Heart left ventricle (tissue), 16 donors: Measurements from ENCODE around the gene TMEM272. TPM values are rescaled to one million over a fixed set of nuclear protein-coding genes. Genes with fewer than 3 reads are reported as not detected.

Experiments
- ATAC-seq, 4 donors: fragments of 200-7000 bp; cut with Tn5 transposase; one replicate each; pipeline ENCODE4 v1.9.1; 2020 to 2022; ENCODE audit warnings: moderate library complexity in 4 of 4, mild to moderate bottlenecking in 3 of 4, moderate number of reproducible peaks in 1 of 4
- DNase-seq, 5 donors: peaks; one replicate each; pipeline ENCODE4 v3.0.0-alpha.2; 2020
- H3K27ac ChIP-seq, 12 donors: fragments of 200-600 bp; sonication (generic) in 4 of 12; one replicate each; pipeline versions ENCODE4 v1.5.0 to v1.8.0; 2016 to 2022; ENCODE audit warnings: mild to moderate bottlenecking in 2 of 12
- H3K27me3 ChIP-seq, 9 donors: fragments of 200-600 bp; sonication (generic) in 2 of 9; one replicate each; pipeline versions ENCODE4 v1.5.1 to v1.8.0; 2016 to 2022; ENCODE audit warnings: mild to moderate bottlenecking in 3 of 9
- H3K36me3 ChIP-seq, 9 donors: fragments of 200-600 bp; sonication (generic) in 2 of 9; one replicate each; pipeline versions ENCODE4 v1.5.0 to v1.8.0; 2018 to 2022; ENCODE audit warnings: mild to moderate bottlenecking in 2 of 9
- H3K4me1 ChIP-seq, 12 donors: fragments of 200-600 bp; sonication (generic) in 4 of 12; one replicate each; pipeline versions ENCODE4 v1.5.0 to v1.8.0; 2016 to 2022; ENCODE audit warnings: mild to moderate bottlenecking in 3 of 12
- H3K4me3 ChIP-seq, 12 donors: fragments of 200-600 bp; sonication (generic) in 4 of 12; one replicate each; pipeline versions ENCODE4 v1.5.0 to v1.8.0; 2017 to 2022; ENCODE audit warnings: mild to moderate bottlenecking in 9 of 12, moderate library complexity in 4 of 12
- H3K9me3 ChIP-seq, 12 donors: fragments of 200-600 bp; sonication (generic) in 4 of 12; one replicate each; pipeline versions ENCODE4 v1.5.0 to v1.8.0; 2016 to 2022; ENCODE audit warnings: mild to moderate bottlenecking in 1 of 12
- CTCF ChIP-seq, 12 donors: fragments of 200-600 bp; sonication (generic) in 4 of 12; IDR thresholded peaks; one replicate each; pipeline versions ENCODE4 v1.5.0 to v1.8.0; 2018 to 2022; ENCODE audit warnings: antibody characterized with exemption in 12 of 12, mild to moderate bottlenecking in 5 of 12
- POLR2A ChIP-seq, 2 donors: fragments of 450-650 bp; IDR thresholded peaks; one replicate each; pipeline ENCODE4 v1.6.1; 2017; ENCODE audit warnings: antibody characterized with exemption in 2 of 2, mild to moderate bottlenecking in 2 of 2, moderate library complexity in 2 of 2
- WGBS, 4 donors: extraction: QIAGEN DNeasy Blood & Tissue Kit in 2 of 4; methylation state at CpG; one replicate each; pipeline versions ENCODE4 v1.1.5 to v1.1.7; 2013 to 2018; 5-methylcytosine and 5-hydroxymethylcytosine counted together
- intact Hi-C, 10 donors: fragments of 100-400 bp; cut with DNase I; formaldehyde crosslinking; loops; one replicate each; pipeline versions ENCODE4 v1.11.1 to v1.14.2; 2022
- polyA plus RNA-seq, 2 donors: library from polyadenylated mRNA; stranded (reverse); fragments of 200-250 nt; gene quantifications; one replicate each; pipeline ENCODE4 v1.2.3, GENCODE V29; 2013
- total RNA-seq, 9 donors: library from RNA; depleted of rRNA in 2 of 9; stranded (reverse); fragments of >200 nt in 2 of 9; fragmentation: NEBNext Ultra II Directional in 3 of 9; extraction: Animal tissue kit (Norgen Biotek cat#: 25700) in 3 of 9; gene quantifications; one replicate each; pipeline versions ENCODE4 v1.1.0 to v1.2.4, GENCODE V29; 2016 to 2023
- donor health status: ischemic (EF 13 %, LVEDD 7.1; RV severe dilation, severe dysfunction).
- donor health status: healthy with polysubstance abuse.
- donor health status: DM: no; HTN: yes; CAD: no.
- donor health status: DM: no; HTN: no; CAD: no.
- donor health status: ischemic (EF 25% LVEDD 6.9; RV normal size, moderate dysfunction).
- donor health status: ischemic (EF 25% LVEDD 5.7; RV mildly dilated, moderate dysfunction).
- donor health status: healthy.
- donor health status: DM: yes; HTN: yes; CAD: no.
- donor health status: ischemic (EF 35%, LVEDD 5.7; RV mildly dilated, moderate dysfunction).
- donor health status: nonischemic (EF 11% LVEDD 7.7; RV severe dilation, severe dysfunction).
- donor health status: DM: yes; HTN: yes; CAD: no.
- donor health status: PGD.
- donor health status: ischemic (EF 29% LVEDD 5.4; RV normal size, mild dysfunction).
- donor health status: nonischemic (EF 23%, LVEDD 6.1; RV moderate dilation, normal function).

The TMEM272 gene
- total and polyA plus RNA-seq, 11 donors = 0.14 to 1.6 (median 0.33) TPM; not detected in 1

DNA sequence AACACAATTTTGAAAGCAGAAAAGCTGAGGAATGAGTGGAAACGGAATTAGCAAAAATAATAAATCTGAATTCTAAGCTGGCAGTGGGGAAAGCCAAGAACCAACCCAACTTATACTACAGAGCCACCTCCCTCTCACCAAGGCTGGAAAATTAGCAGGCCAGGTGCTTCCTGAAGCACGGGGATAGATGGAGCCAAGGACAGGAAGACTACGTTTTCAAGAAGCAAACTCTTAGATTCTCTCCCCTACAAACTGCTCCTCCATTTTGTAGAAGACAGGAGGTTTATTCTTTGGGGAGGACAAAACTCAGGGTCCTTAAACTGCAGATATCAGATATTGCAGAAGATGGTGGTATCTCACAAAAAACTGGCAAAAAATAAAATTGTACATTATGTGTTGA is 25.6 kb upstream of the TMEM272 start:
- H3K4me3 ChIP-seq = no peak overlapping the region
- intact Hi-C loops = no loop called here
- DNase-seq = no peak
- peaks cover 0 to 5% (median 0%) of the 10 kb centered on the region in 12 donors for H3K4me1 ChIP-seq
- no peak for TF ChIP-seq POLR2A (IDR thresholded peaks at IDR 0.05)
- TF ChIP-seq CTCF (IDR thresholded peaks at IDR 0.05) = no peak
- H3K27me3 ChIP-seq = no peaks in the 10 kb centered on the region
- H3K27ac ChIP-seq = no peak overlapping the region
- H3K36me3 ChIP-seq = no peaks in the 10 kb centered on the region
- 64 to 81% (median 67%) methylated on average over 3 of the region's 3 CpGs for WGBS, 4 donors
- no peak for ATAC-seq
- no peaks in the 10 kb centered on the region for H3K9me3 ChIP-seq

DNA sequence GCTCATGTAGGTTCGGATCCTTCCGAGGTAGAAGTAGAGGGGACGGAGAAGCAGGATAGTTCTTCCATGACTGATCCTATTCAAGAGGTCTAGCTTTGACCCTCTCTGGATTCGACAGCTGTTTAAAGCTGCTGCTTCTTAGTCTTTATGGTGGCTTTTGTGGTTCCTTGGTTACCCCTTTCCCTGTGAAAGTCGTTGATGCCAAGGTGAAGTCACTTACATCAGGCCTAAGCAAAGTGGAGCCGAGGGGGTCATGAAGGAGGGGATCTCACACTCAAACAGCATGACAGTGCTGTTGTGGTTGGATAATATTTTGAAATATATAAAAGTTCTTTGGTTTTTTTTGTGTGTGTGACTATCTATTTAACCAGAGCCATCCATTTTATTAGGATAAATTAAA is 24.9 kb upstream of the TMEM272 start:
- Histone ChIP-seq H3K36me3 (no peaks in the 10 kb centered on the region), H3K27ac (no peak overlapping the region), H3K4me3 (no peak overlapping the region), H3K9me3 (no peaks in the 10 kb centered on the region), H3K27me3 (no peaks in the 10 kb centered on the region), H3K4me1 (peaks cover 0 to 5% (median 0%) of the 10 kb centered on the region in 12 donors)
- DNase-seq (no peak), ATAC-seq (no peak)
- intact Hi-C loops = no loop called here
- 87 to 91% (median 89%) methylated on average over 6 of the region's 6 CpGs for WGBS, 4 donors
- TF ChIP-seq POLR2A (IDR thresholded peaks at IDR 0.05) (no peak), CTCF (IDR thresholded peaks at IDR 0.05) (no peak)

GRCh38 chr13:51867062-51867461 is 22.1 kb upstream of the TMEM272 start:
- intact Hi-C loops = no loop called here
- Histone ChIP-seq H3K9me3 (no peaks in the 10 kb centered on the region), H3K27me3 (no peaks in the 10 kb centered on the region), H3K4me3 (no peak overlapping the region), H3K4me1 (peaks cover 0 to 3% (median 0%) of the 10 kb centered on the region in 12 donors), H3K27ac (no peak overlapping the region), H3K36me3 (no peaks in the 10 kb centered on the region)
- ATAC-seq = no peak
- no peak for DNase-seq
- 89 to 97% (median 95%) methylated on average over 4 of the region's 4 CpGs for WGBS, 4 donors
- TF ChIP-seq POLR2A (IDR thresholded peaks at IDR 0.05) = no peak
- no peak for TF ChIP-seq CTCF (IDR thresholded peaks at IDR 0.05)

GRCh38 chr13:51865838-51866237 is 20.9 kb upstream of the TMEM272 start:
- Histone ChIP-seq H3K4me3 (no peak overlapping the region), H3K9me3 (no peaks in the 10 kb centered on the region), H3K27ac (no peak overlapping the region), H3K36me3 (no peaks in the 10 kb centered on the region), H3K27me3 (no peaks in the 10 kb centered on the region), H3K4me1 (no peaks in the 10 kb centered on the region)
- WGBS, 4 donors = 75 to 87% (median 80%) methylated on average over 7 of the region's 7 CpGs
- ATAC-seq (no peak), DNase-seq (no peak)
- TF ChIP-seq CTCF (IDR thresholded peaks at IDR 0.05) (no peak), POLR2A (IDR thresholded peaks at IDR 0.05) (no peak)
- intact Hi-C loops = no loop called here
